Measurements from ENCODE around the gene GRIA1.
"Not testable (repeated sequence)": the region's sequence is repeated elsewhere in the genome, so short reads cannot be mapped to it uniquely, and the experiment has no call there.

The GRIA1 gene

GRCh38 chr5:153671653-153672346 lies 181.3 kb downstream of the GRIA1 start:
- DNase-seq = no peak

- DNase-seq = no peak
Observed at GRCh38 chr5:153672347-153673090, 182.0 kb downstream of the GRIA1 start.

GRCh38 chr5:153674356-153674755 lies 183.9 kb downstream of the GRIA1 start:
- DNase-seq = no peak

GRCh38 chr5:153676406-153676805 lies 185.9 kb downstream of the GRIA1 start:
- no peak for DNase-seq

- DNase-seq = no peak
Observed at GRCh38 chr5:153676821-153677220, 186.4 kb downstream of the GRIA1 start.

GRCh38 chr5:153678617-153679329 lies 188.3 kb downstream of the GRIA1 start:
- no peak for DNase-seq

- DNase-seq = no peak
Observed at GRCh38 chr5:153690236-153690635, 199.8 kb downstream of the GRIA1 start.

- DNase-seq = no peak
Observed at GRCh38 chr5:153696256-153696655, 205.8 kb downstream of the GRIA1 start.

GRCh38 chr5:153699035-153699434 lies 208.6 kb downstream of the GRIA1 start:
- DNase-seq = no peak

- DNase-seq = no peak
Observed at GRCh38 chr5:153700940-153701339, 210.5 kb downstream of the GRIA1 start.

- no peak for DNase-seq
Observed at GRCh38 chr5:153702265-153702664, 211.8 kb downstream of the GRIA1 start.

GRCh38 chr5:153704110-153704509 lies 213.6 kb downstream of the GRIA1 start:
- DNase-seq = no peak

- no peak for DNase-seq
Observed at GRCh38 chr5:153707626-153708025, 217.2 kb downstream of the GRIA1 start.

- no peak for DNase-seq
Observed at GRCh38 chr5:153711755-153712154, 221.3 kb downstream of the GRIA1 start.

GRCh38 chr5:153712946-153713345 lies 222.5 kb downstream of the GRIA1 start:
- no peak for DNase-seq

GRCh38 chr5:153713943-153714342 lies 223.5 kb downstream of the GRIA1 start:
- no peak for DNase-seq

- DNase-seq = no peak
Observed at GRCh38 chr5:153714798-153715197, 224.3 kb downstream of the GRIA1 start.

- DNase-seq = no peak
Observed at GRCh38 chr5:153717287-153717686, 226.8 kb downstream of the GRIA1 start.

- no peak for DNase-seq
Observed at GRCh38 chr5:153718713-153719112, 228.2 kb downstream of the GRIA1 start.

GRCh38 chr5:153719324-153719723 lies 228.9 kb downstream of the GRIA1 start:
- no peak for DNase-seq

GRCh38 chr5:153723022-153723610 lies 232.6 kb downstream of the GRIA1 start:
- DNase-seq = not testable (repeated sequence)

GRCh38 chr5:153742060-153742459 lies 251.6 kb downstream of the GRIA1 start:
- no peak for DNase-seq

GRCh38 chr5:153744751-153745150 lies 254.3 kb downstream of the GRIA1 start:
- DNase-seq = no peak
